ENCODE data around the gene PLAAT5. TPM values are rescaled to one million over a fixed set of nuclear protein-coding genes. Genes with fewer than 3 reads are reported as not detected.

PLAAT5 gene
- total and polyA plus RNA-seq, 2 donors (not counting 3 experiments of a cell fraction or from before 2014, with no cell fraction given) = not detected

- H3K9me3 ChIP-seq (replicated peaks; ENCODE audit: control insufficient read depth, insufficient read depth, low read length) = no peaks in the 10 kb centered on the region
- H3K9me1 ChIP-seq (replicated peaks; ENCODE audit: control insufficient read depth, extremely low read depth, insufficient read depth, low read length) = no peaks in the 10 kb centered on the region
- no TSS peak for BruUV-seq (replicated peaks)
- H3K36me3 ChIP-seq (ENCODE audit: control insufficient read depth in 2 of 2, extremely low read depth in 1 of 2, insufficient read depth in 2 of 2, low read length in 2 of 2) = no peaks in the 10 kb centered on the region
- no peaks in the 10 kb centered on the region for H3K79me2 ChIP-seq (ENCODE audit: control insufficient read depth, insufficient read depth, low read length)
- H3K4me2 ChIP-seq (ENCODE audit: insufficient read depth, low read length) = no peak overlapping the region
- CTCF ChIA-PET = interaction anchor here (1.8 kb wide), 2 partner anchors 10 to 53 kb away, joined by 4 to 5 read pairs; no protein-coding TSS in a partner anchor
- H3K4me1 ChIP-seq (ENCODE audit: control insufficient read depth, extremely low read depth, insufficient read depth, low read length) = peaks cover 6% of the 10 kb centered on the region
- no peak for TF ChIP-seq GATA2 (IDR thresholded peaks at IDR 0.05; ENCODE audit: insufficient read depth, insufficient read length, low read depth, low read length)
- TF ChIP-seq POLR2AphosphoS5 (IDR thresholded peaks at IDR 0.05; ENCODE audit: insufficient read depth, low read depth, low read length) = no peak
- no peak for TF ChIP-seq CTCF (IDR thresholded peaks at IDR 0.05; ENCODE audit: extremely low read depth in 1 of 2, insufficient read depth in 1 of 2, low read depth in 1 of 2, low read length in 2 of 2)
- TF ChIP-seq MAX (IDR thresholded peaks at IDR 0.05; ENCODE audit: insufficient read depth, insufficient read length) = no peak
- no peak for TF ChIP-seq MYC (IDR thresholded peaks at IDR 0.05; ENCODE audit: low read depth, low read length)
- TF ChIP-seq JUN (IDR thresholded peaks at IDR 0.05; ENCODE audit: borderline replicate concordance, insufficient read depth, insufficient read length, low read depth) = no peak
- no peak for TF ChIP-seq FOS (IDR thresholded peaks at IDR 0.05; ENCODE audit: borderline replicate concordance, insufficient read depth, low read length)
- TF ChIP-seq POLR2A (IDR thresholded peaks at IDR 0.05; ENCODE audit: low read depth, low read length) = no peak
- no peak for TF ChIP-seq EZH2 (IDR thresholded peaks at IDR 0.05; ENCODE audit: borderline replicate concordance, low read depth, low read length, severe bottlenecking)
- no peak overlapping the region for H3K9ac ChIP-seq (replicated peaks; ENCODE audit: extremely low read depth, insufficient read depth, low read length)
- no peaks in the 10 kb centered on the region for H4K20me1 ChIP-seq (replicated peaks; ENCODE audit: control insufficient read depth, extremely low read depth, insufficient read depth, low read length)
- H2AFZ ChIP-seq (ENCODE audit: low read depth, low read length) = no peak overlapping the region
- H3K27me3 ChIP-seq (ENCODE audit: control insufficient read depth in 2 of 2, insufficient read depth in 2 of 2, low read length in 2 of 2) = peaks cover 2% of the 10 kb centered on the region in 2 experiments
- intact Hi-C loops (cut with micrococcal nuclease) (no loop called here), dilution Hi-C loops (cut with MboI; ENCODE audit: extremely low pct_ligation_motif_present, low sequenced_read_pairs) (no loop called here)
- no peak for DNase-seq (ENCODE audit: low read depth, low spot score)
- no peak overlapping the region for H3K4me3 ChIP-seq (replicated peaks in 1 of 3; ENCODE audit: insufficient read depth in 1 of 3, low read depth in 1 of 3, low read length in 3 of 3)
- POLR2A ChIA-PET = no interaction called here
- no peak overlapping the region for H3K27ac ChIP-seq (ENCODE audit: insufficient read depth, low read depth, low read length)
- FAIRE-seq = no peak
Observed at GRCh38 chr11:63532117-63532516, 41.1 kb upstream of the PLAAT5 start.
